Endodermal cell (in vitro differentiated cells): ENCODE data around the gene SLC6A11. TPM values are rescaled to one million over a fixed set of nuclear protein-coding genes. Genes with fewer than 3 reads are reported as not detected.
A peak's percentile ranks its signal among the peaks of the same experiment; 100 is the strongest.

ENCODE experiments used
- DNase-seq: peaks from one replicate; pipeline ENCODE4 v3.0.0-alpha.2; 2017
- H3K27ac ChIP-seq: 2 replicates; pipeline ENCODE4 v1.5.1; 2013; ENCODE audit warnings: mild to moderate bottlenecking, low read depth, low read length, moderate library complexity
- H3K27me3 ChIP-seq: 2 replicates; pipeline ENCODE4 v1.6.1; 2013; ENCODE audit warnings: mild to moderate bottlenecking, low read length, moderate library complexity; ENCODE audit not compliant: insufficient read depth, control insufficient read depth, poor library complexity, severe bottlenecking
- H3K36me3 ChIP-seq: 2 replicates; pipeline ENCODE4 v1.7.0; 2013; ENCODE audit warnings: mild to moderate bottlenecking, low read length, moderate library complexity; ENCODE audit not compliant: control insufficient read depth, insufficient read depth
- H3K4me1 ChIP-seq: one replicate; pipeline ENCODE4 v1.7.0; 2013; ENCODE audit warnings: low read length; ENCODE audit not compliant: control insufficient read depth, insufficient read depth
- H3K4me3 ChIP-seq: 2 replicates; pipeline ENCODE4 v1.5.1; 2013; ENCODE audit warnings: mild to moderate bottlenecking, low read length, moderate library complexity
- H3K9ac ChIP-seq: 2 replicates; pipeline ENCODE4 v1.6.1; 2013; ENCODE audit warnings: mild to moderate bottlenecking, low read length, moderate library complexity; ENCODE audit not compliant: poor library complexity, severe bottlenecking; ENCODE audit errors: extremely low read depth
- H3K9me3 ChIP-seq: 2 replicates; pipeline ENCODE4 v1.6.1; 2013; ENCODE audit warnings: mild to moderate bottlenecking, low read length, moderate library complexity; ENCODE audit not compliant: control insufficient read depth
- H3K27ac Mint-ChIP-seq: 2 replicates; pipeline ENCODE4 v1.8.0; 2020; ENCODE audit warnings: mixed read lengths
- H3K27me3 Mint-ChIP-seq: 2 replicates; pipeline ENCODE4 v1.8.0; 2021; ENCODE audit warnings: mild to moderate bottlenecking, mixed read lengths; ENCODE audit not compliant: insufficient read depth
- H3K36me3 Mint-ChIP-seq: 2 replicates; pipeline ENCODE4 v1.8.0; 2020; ENCODE audit warnings: low read depth, mixed read lengths
- H3K4me1 Mint-ChIP-seq: 2 replicates; pipeline ENCODE4 v1.8.0; 2020; ENCODE audit warnings: mixed read lengths
- H3K4me3 Mint-ChIP-seq: 2 replicates; pipeline ENCODE4 v1.8.0; 2020; ENCODE audit warnings: mild to moderate bottlenecking, moderate library complexity, mixed read lengths
- H3K9me3 Mint-ChIP-seq: 2 replicates; pipeline ENCODE4 v1.8.0; 2020; ENCODE audit warnings: mild to moderate bottlenecking, mixed read lengths
- WGBS, 2 experiments: methylation state at CpG; one replicate each; pipeline versions ENCODE4 v1.1.5 to v1.1.7; 2013; ENCODE audit warnings: missing lambda C conversion rate in 2 of 2, mixed read lengths in 1 of 2; ENCODE audit not compliant: insufficient coverage in 1 of 2, insufficient read length in 1 of 2; 5-methylcytosine and 5-hydroxymethylcytosine counted together
- total RNA-seq, 2 donors: library from RNA; stranded (reverse); fragmentation: NEBNext Ultra II Directional in 1 of 2; extraction: Animal tissue kit (Norgen Biotek cat#: 25700) in 1 of 2; gene quantifications; 2 replicates in 1 of 2; 3 replicates in 1 of 2; pipeline ENCODE4 v1.2.1, GENCODE V29; 2021
- TF ChIP-seq, protein P1 (sequence below): fragments of 200-600 bp; sonication (generic); conservative IDR thresholded peaks from 2 replicates; pipeline ENCODE4 v1.5.0; 2021; ENCODE audit warnings: antibody characterized with exemption, mild to moderate bottlenecking

The SLC6A11 gene
- total RNA-seq, 2 donors from 2014 or later, result 0.27 to 0.73 TPM

DNA sequence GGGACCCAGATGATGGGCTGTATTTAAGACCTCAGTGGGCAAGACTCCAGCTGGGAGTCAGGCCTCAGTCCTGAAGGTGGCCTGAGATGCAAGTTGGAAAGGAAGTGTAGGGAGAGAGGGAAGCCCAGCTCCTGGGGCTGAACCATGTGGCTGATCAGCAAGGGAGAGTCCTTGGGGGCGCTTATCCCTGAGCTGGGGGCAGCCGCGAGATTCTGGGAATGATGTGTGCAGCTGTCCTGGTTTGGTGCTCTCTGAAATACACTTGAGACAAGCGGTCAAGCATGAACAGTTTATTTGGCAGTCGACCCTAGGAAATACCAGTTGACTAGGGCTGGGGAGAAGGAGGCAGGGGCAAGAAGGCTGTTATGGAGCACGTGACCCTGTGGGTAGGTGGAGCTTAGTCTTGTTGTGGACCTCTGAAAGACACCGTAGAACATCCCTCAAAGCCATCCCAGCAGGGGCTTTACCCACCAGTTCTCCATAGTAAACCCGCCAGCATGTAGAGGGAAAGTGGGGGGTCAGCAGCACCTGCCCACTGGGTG lies 41.8 kb upstream of the SLC6A11 start:
- Histone ChIP-seq H3K27ac (no peak overlapping the region), H3K4me1 (no peaks in the 10 kb centered on the region), H3K4me3 (no peak overlapping the region), H3K9ac (no peak overlapping the region), H3K9me3 (no peaks in the 10 kb centered on the region), H3K36me3 (no peaks in the 10 kb centered on the region), H3K27me3 (no peaks in the 10 kb centered on the region)
- WGBS, 2 experiments, result 83 to 85% methylated on average over 1 to 8 of the region's 8 CpGs
- H3K4me1 Mint-ChIP-seq, result no peaks in the 10 kb centered on the region
- peak; percentile 14 for DNase-seq
- no peak overlapping the region for H3K27ac Mint-ChIP-seq
- no peaks in the 10 kb centered on the region for H3K36me3 Mint-ChIP-seq
- peaks cover 32% of the 10 kb centered on the region for H3K27me3 Mint-ChIP-seq
- TF ChIP-seq, protein P1, sequence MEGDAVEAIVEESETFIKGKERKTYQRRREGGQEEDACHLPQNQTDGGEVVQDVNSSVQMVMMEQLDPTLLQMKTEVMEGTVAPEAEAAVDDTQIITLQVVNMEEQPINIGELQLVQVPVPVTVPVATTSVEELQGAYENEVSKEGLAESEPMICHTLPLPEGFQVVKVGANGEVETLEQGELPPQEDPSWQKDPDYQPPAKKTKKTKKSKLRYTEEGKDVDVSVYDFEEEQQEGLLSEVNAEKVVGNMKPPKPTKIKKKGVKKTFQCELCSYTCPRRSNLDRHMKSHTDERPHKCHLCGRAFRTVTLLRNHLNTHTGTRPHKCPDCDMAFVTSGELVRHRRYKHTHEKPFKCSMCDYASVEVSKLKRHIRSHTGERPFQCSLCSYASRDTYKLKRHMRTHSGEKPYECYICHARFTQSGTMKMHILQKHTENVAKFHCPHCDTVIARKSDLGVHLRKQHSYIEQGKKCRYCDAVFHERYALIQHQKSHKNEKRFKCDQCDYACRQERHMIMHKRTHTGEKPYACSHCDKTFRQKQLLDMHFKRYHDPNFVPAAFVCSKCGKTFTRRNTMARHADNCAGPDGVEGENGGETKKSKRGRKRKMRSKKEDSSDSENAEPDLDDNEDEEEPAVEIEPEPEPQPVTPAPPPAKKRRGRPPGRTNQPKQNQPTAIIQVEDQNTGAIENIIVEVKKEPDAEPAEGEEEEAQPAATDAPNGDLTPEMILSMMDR, result no peak
- H3K9me3 Mint-ChIP-seq, result no peaks in the 10 kb centered on the region
- H3K4me3 Mint-ChIP-seq, result no peak overlapping the region

DNA sequence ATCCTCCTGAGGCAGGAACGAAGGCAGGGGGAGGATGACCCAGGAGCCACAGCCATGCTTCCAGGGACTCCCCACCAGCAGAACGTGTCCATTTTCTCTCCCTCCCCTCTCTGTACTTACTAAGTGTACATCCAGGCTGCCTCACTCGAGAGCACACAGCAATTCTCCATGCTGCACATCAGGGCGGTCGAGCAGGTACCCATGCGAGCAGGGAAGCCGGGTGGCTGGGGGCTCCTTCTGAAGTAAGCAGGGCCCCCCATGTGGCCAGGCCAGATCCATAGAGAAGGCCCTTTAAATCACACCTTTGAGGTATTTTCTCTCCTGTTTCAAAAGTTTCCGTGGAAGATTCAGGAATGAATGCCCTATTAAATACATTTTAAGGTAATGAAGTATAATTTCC lies 41.2 kb upstream of the SLC6A11 start:
- H3K9me3 ChIP-seq, result no peaks in the 10 kb centered on the region
- peak; percentile 11 for DNase-seq
- H3K27me3 Mint-ChIP-seq, result peaks cover 32% of the 10 kb centered on the region

DNA sequence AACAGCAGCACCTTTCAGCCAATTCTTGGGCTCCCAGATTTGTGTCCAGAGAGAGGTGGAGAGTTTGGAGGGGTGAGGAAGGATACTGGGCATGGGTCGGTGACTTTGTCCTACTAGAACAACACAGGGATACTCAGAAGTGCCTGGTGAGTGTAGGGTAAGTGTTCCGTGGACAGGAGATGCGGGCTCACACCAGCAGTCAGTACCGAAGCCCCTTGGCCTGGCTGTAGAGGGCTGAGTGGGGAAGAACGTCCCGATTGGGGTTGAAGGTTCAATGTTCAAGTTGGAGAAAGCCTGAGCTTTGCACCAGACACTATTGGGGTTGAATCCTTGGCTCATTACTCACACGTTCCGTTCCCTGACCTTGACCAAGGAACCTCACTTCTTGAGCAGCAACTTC lies 40.8 kb upstream of the SLC6A11 start:
- H3K27ac Mint-ChIP-seq, result no peak overlapping the region
- no peaks in the 10 kb centered on the region for H3K9me3 Mint-ChIP-seq
- Histone ChIP-seq H3K4me3 (no peak overlapping the region), H3K27ac (no peak overlapping the region), H3K9ac (no peak overlapping the region), H3K36me3 (no peaks in the 10 kb centered on the region), H3K4me1 (no peaks in the 10 kb centered on the region), H3K27me3 (no peaks in the 10 kb centered on the region), H3K9me3 (no peaks in the 10 kb centered on the region)
- H3K4me3 Mint-ChIP-seq, result no peak overlapping the region
- DNase-seq, result peak; percentile 10
- 88 to 94% methylated on average over 5 to 8 of the region's 8 CpGs for WGBS, 2 experiments
- TF ChIP-seq, protein P1, result no peak
- peaks cover 34% of the 10 kb centered on the region for H3K27me3 Mint-ChIP-seq
- H3K36me3 Mint-ChIP-seq, result no peaks in the 10 kb centered on the region
- no peaks in the 10 kb centered on the region for H3K4me1 Mint-ChIP-seq

More for the DNA sequence above, 41.2 kb upstream of the SLC6A11 start:
- Mint-ChIP-seq H3K4me1 (no peaks in the 10 kb centered on the region), H3K4me3 (no peak overlapping the region), H3K27ac (no peak overlapping the region), H3K9me3 (no peaks in the 10 kb centered on the region), H3K36me3 (no peaks in the 10 kb centered on the region)
- Histone ChIP-seq H3K9ac (no peak overlapping the region), H3K4me3 (no peak overlapping the region), H3K4me1 (no peaks in the 10 kb centered on the region), H3K27me3 (no peaks in the 10 kb centered on the region), H3K36me3 (no peaks in the 10 kb centered on the region), H3K27ac (no peak overlapping the region)
- 80 to 100% methylated on average over 1 to 8 of the region's 8 CpGs for WGBS, 2 experiments
- TF ChIP-seq, protein P1, result no peak
